Muscle of arm (tissue), 14 donors: Measurements from ENCODE around the gene SERTM1. TPM values are rescaled to one million over a fixed set of nuclear protein-coding genes. Genes with fewer than 3 reads are reported as not detected.

Source experiments
- DNase-seq: peaks from one replicate; pipeline ENCODE4 v3.0.0-alpha.2; 2013
- long read RNA-seq, 11 donors: transcript quantifications; one replicate each; lab custom pipeline, GENCODE V29; 2026
- polyA plus RNA-seq, 12 donors: library from polyadenylated mRNA; unstranded; fragments of 120-200 nt; gene quantifications; one replicate each; pipeline ENCODE4 v1.2.1, GENCODE V29; 2013; ENCODE audit not compliant: insufficient read length in 12 of 12

Gene SERTM1
- 1 to 10 TPM in 1 of 12 donors, under 1 TPM in 9, not detected in 2; 0.16 to 1.3 (median 0.37) TPM for polyA plus RNA-seq
- long read RNA-seq, donor 1, partial matches to known transcripts = 0 of 1 reads
- long read RNA-seq, donor 1, other reads (novel, unspliced or antisense) = 0 of 1 reads
- long read RNA-seq, donor 2 = 0 reads
- long read RNA-seq, donor 3 = 0 reads
- long read RNA-seq, donor 4 = 0 reads
- long read RNA-seq, donor 5 = 0 reads
- long read RNA-seq, donor 6 = 0 reads
- long read RNA-seq, donor 7 = 0 reads
- long read RNA-seq, donor 8, partial matches to known transcripts = 0 of 1 reads
- long read RNA-seq, donor 8, other reads (novel, unspliced or antisense) = 0 of 1 reads
- long read RNA-seq, donor 9 = 0 reads
- long read RNA-seq, donor 10 = 0 reads
- long read RNA-seq, donor 11 = 0 reads

DNA sequence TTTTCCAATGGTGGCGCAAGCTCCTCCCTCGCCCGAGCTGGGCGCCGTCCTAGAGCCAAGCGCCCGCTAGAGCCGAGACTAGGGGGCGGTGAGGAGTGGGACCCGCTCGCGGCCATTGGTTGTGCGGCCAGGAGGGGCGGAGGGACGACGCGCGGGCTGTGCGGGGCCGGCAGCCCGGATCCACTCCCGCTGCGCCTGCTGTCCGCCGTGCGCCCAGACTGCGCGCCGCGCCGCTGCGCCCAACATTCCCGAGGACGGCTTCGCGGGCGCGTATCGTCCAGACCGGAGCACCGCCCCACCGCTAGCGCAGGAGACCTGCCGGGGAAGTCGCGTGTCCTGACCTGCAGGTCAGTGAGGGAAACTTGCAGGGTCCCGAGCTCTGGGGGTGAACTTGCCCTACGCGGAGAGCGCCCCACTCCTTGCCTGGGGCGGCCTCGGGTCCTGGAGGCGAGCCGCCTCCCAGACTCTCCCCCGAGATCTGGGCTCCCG, at the start of gene SERTM1:
Gene SERTM1, plus strand, starts transcription at position 183 of the 489 bp plus-strand sequence. CDS start 21,059 bp downstream, outside the sequence.
- DNase-seq = peak; percentile 11

DNA sequence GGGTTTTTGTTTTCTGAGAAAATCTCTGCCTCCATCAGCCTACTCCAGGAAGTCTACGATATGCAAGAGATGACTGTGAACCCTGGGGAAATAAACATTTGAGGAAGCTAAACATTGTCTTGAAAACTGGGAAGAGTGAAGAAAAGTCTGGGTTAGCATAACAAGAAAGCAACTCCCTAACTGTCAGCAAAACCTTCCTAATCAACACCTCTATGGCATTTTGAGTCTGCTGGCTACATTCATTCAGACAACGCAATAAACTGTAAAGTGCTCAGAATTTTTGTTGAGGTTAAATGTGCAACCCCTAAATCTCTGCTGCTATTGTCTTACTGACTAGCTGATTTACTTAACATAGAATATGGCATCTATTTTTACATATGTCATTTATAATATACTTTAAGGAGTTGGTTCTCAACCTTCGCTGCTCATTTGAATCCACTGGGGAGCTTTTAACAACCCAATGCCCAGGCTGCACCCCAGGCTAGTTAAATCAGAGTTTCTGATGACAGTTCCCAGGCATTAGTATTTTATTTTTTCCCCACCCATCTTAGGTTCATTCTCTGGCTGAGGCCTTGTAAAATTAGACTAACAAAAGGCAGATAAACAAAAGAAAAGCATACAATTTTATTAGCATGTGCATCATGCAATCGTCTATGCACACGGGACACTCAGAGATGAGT, 45.3 kb upstream of the SERTM1 start:
- DNase-seq = no peak

DNA sequence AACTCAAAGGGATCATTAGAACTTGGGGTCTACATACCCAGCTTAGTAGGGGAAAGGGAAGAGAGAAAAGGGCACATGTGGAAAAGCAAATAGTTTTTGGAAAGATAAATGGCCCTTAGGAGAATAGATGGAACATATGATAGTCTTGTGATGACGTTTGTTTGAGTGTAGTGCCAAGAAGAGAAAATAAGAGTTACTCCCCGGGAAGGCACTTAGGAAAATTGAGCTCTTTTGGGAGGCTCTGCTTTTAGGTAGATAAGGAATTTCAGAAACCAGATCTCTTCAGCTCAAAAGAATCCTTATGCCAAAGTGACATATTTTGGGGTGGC, 44.8 kb upstream of the SERTM1 start:
- peak; percentile 29 for DNase-seq

DNA sequence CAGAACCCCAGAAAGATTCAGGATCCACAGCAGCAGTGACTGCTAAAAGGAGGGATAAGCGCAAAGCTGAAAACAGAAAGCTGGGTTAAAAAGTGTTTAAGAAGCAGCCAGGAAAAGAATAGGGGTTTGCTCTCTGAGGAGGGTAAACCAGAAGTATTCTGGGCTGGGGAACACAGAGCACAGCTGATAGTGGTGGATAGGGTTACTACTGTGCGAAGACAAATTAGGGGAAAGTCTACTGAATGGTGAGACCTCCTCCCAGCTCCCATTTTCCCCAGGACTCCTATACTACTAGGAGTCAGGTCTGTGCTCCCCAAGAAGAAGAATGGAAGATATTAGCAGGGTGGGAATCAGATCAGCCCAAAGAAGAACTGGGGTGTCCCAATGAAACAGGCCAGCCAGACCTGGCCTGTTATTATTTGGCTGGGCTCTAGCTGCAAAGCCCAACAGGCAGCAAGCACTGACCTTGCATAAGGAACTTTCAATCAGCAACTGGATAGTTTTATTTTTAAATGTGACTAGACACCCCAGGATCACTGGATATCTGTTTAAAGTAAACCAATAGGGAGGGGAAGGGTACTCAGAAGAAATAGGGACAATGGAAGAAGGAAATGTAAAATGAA, 43.5 kb upstream of the SERTM1 start:
- DNase-seq = peak; percentile 28

DNA sequence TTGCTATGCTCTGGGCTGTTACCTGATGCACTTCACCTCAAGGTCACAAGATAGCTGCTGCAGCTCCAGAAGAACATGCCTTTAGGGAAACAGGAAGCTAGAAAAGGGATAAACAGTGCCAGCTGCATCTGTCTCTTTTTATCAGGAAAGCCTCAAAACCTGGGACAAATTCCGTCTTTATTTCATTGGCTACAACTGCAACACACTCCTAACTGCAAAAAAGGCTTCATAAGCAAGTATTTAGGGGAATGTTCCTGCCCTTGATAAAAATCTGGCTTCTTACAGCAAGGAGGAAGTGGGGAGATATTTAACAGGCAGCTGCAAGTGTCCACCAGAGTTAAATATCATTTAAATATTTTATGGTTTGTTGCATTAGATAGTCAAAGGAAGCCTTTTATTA, 34.2 kb upstream of the SERTM1 start:
- no peak for DNase-seq

DNA sequence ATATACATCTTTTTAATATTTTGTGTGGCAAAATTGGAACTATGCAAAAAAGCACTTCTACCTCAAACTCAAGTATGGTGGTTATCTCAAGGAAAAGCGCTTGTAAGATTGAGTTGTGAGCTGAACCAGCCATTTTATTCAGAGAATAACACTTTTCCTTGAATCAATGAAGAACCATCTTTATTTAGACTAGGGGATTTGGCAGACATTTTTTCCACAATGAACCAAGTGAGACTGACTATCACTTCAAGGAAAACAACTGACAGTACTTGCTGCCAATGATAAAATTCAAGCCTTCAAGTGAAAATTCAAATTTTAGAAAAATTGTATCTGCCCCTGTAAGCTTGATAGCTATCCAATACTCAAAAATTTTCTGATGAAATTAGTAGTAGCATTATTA, 23.2 kb upstream of the SERTM1 start:
- DNase-seq = no peak

DNA sequence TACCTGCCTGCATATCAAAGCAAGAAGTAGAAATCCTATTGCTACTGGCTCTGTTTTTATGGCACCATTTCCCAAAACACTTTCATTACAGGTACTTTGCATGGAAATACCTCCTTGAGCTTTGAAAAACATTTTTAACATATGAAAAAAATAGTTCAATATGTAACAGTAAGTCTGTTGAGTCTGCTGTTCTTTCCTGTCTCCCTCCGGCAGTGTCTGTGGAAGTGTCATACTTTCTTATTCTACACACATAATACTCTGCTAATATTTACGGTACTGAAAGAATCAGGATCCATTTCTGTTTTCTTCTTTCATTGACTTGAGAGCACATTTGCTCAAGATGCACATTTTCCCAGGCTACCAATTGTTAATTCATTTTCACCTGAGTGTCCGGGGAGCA, 8.2 kb upstream of the SERTM1 start:
- no peak for DNase-seq

DNA sequence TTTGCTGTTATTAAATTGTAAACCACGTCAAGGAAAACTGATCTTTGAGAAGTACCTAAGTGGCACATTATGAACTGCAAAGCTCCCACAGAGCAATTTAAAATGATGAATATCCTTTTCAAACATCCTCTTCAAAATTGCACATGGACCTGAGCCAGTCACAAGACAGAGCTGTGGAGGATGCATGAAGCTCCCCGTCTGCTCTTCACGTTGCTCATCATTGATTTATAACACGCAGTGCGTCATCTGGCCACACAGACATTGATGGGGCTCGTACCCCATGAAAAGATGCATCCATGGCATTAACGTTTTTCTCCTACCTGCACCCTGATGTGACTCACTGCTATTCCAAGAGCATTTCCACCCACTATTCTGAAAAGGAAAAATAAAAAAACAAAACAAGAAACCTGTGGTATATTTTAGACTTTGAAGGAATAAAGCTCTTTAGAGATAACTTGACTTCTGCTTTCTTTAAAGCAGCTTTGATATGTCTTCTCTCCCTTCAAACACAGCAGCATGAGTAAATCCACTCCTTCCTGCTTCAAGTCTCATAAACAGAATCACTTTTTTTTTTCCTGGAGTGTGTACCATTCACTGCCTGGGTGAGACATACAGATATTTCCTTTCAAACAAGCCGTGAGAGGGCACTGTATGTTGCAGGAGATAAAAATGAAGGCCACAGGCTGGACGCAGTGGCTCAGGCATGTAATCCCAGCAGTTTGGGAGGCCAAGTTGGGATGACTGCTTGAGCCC, 7.2 kb upstream of the SERTM1 start:
- no peak for DNase-seq

DNA sequence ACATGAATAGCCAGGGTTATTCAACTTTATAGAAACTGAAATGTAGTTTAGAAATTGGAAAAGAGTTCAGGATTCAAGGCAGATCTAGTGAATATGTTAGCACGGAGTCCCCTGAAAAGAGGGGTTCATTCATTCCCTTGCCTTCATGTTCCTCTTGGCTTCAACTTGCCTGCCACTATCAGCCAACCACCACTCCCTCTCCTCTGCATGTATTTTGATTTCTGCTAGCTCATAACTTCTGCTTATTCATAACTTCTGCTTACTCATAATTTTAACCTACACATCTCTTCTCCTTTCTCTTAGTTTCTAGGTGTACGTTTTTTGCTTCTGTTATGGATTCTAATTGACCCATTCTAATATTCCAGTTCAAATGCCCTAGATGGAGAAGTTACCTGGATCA, 5.5 kb upstream of the SERTM1 start:
- DNase-seq = no peak

DNA sequence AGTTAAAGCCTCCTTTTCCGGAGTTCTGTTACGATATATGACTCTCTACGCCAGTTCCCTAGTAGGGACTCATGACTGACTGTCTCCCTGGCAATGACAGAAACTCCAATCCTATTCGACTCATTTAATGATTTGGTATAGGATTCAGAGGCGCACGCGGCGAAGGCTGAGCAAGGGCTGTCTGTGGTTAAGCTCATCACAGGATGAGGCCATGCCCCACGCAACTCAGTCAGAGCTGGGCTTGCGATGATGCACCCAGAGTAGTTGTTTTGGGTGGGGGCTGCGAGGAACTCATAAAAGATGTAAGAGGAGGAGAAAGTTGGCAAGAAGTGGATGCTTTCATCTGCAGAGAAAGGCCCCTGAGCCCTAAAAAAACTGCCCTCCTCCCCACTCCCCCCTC, 468 bp upstream of the SERTM1 start:
- DNase-seq = no peak

DNA sequence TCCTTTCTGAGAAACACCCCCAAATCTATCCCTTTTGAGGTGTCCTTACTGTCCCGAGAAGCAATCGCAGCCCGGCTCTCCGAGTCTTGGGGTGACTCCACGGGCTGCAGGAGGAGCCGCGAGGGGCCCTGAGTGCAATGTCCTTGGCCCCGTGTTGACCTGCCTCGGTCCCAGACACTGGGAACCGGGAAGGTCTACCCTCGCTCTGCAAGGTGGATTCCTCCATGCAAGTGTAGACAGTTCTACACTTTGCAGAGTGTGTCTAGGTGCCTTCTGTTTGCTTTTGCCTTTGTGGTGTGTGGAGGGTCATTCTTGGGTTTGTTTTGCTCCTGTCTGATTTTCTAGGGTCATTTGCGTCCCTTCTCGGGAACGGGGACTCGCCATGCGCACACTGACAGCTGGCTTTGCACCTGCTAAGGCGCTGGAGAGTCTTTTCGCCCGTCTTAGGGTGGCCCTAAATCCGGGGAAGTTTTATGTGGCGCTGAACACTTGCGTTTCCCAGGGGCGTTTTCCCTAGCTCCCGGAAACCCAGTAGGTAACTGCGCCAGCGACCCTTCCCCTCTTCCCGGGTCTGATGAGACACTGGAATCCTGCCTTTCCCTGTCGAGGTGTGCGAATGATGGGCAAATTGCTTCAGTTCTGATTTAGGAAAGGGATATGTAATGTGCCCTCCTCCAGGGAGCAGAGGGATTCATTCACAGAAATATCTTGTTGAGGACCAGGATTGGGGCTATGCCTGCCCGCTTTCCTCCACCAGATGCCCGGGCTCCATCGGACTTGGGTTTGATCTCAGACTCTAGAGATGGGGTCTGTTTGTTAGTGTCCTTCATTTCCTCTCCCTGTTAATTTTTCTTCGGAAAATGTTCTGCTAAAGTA, 755 bp downstream of the SERTM1 start:
- DNase-seq = no peak

DNA sequence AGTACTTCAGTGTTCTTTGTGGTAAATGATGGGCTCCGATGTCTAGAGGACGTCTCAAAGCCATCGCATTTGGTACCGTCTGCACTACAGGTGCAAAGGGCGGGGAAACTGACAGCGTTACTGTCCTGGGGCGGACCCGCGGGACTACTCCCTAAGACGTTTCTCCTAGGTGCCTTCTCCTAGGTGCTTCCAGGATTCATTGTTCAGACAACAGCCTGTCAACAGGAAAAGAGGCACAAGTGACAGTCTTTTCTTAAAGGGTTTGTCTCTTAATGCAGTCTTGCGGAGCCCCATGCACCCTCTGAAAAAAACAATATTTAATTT, 1.4 kb downstream of the SERTM1 start:
- no peak for DNase-seq

DNA sequence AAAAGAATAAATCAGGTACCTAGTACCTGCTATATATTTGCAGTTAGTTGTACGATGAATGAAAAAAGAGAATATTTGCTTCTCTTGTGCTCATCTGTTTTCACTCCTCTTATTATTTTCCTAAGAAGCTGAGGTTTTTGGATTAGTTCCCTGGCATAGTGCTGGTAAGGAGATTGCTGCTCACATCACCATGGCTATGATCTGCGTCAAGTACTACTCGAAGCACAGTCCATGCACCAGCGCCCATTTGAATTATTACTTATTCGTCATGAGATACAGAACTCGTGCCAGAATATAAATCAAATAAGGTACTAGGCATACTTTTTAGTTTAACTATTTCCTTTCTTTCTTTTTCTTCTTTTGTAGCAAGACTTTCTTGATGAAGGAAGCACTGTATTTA, 7.1 kb downstream of the SERTM1 start:
- peak; percentile 54 for DNase-seq

DNA sequence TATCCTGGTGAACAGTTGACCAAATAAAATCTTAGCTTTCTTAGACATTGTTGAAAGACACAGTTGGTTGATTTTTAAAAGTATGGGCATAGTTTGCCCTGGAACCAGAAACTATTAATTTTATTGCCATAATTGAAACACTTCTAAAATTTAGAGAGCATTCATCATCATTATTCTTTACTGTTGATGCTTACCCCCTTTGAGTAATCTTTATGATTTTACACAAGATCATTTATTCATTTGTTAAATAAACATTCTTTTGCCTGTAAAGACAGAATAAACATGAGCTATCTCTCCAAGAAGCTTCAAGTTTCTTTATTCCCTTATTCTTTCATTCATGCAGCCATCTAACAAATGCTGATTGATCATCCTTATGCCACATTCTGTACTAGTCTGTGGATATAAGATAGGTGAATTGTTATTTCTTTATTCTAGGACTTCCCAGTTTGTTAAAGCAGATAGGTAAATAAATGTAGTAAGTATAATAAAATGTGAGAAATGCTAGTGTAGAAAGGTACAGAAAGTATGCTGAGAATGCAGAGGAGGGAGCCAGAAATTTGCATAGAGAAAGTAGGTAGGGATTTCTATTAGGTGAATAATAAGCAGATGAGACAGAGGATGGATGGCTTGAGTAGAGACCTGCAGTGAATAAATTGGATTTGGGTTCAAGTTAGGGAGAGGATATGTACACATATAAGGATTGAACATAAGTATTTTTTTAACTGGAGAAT, 8.2 kb downstream of the SERTM1 start:
- no peak for DNase-seq

DNA sequence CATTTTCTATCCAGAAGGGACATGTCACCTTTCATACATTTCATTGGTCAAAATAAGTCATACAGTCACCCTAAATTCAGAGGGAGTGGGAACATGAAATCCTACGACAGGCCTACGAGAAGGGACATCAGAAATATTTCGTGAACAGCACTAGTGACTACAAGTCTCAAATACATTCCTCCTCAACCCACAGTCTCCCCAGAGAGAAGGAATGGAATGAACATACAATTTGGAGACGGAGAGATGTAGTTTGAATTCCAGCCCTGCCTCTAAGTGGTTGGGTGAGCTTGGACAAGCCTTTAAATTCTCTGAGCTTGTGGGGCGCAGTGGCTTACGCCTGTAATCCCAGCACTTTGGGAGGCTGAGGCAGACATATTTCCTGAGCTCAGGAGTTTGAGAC, 9.9 kb downstream of the SERTM1 start:
- no peak for DNase-seq

DNA sequence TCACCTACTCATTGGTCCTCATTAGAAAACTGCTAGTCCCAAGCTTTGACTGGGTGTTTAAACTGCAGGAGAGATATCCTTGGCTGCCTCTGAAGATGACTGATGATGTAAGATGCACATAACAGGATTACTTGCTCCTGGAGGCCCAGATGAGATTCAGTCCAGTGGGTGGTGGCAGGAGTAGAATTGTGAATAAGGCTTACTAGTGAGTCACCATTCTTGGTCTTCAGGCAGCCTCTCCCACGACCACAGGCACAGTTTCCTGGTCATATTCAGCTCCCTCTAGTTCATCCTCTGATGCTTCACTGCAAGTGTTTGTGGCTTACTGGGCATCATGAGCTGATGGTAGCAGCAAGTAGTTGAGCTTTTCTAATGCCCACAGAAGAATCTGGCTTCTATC, 12.1 kb downstream of the SERTM1 start:
- no peak for DNase-seq

DNA sequence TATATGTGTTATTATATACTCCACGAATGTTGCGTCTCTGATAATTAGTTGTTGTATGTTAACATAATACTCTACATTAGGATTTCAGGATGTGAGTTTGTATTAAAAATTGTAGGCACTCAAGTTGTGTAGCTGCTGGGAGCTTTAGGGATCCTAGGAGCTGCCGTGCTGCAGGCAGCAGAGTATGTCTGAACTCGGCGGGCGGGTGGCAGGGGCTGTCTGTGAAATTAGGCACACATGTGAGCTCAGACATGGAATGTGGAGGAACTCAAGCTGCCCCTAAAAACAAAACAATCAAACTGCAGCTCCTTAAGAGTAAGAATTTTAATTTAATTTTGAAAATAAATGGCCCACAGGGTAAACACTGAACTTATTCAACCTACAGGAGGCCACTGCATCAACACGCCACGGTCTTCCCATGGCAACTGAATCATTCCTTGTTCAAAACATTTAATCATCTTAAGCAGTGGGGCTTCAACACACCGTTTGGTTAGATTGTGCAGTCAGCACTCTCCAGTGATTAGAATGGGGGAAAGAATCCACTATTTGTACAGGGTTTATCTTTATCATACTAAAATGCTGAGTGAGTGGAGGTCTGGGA, 22.7 kb downstream of the SERTM1 start:
- DNase-seq = no peak

DNA sequence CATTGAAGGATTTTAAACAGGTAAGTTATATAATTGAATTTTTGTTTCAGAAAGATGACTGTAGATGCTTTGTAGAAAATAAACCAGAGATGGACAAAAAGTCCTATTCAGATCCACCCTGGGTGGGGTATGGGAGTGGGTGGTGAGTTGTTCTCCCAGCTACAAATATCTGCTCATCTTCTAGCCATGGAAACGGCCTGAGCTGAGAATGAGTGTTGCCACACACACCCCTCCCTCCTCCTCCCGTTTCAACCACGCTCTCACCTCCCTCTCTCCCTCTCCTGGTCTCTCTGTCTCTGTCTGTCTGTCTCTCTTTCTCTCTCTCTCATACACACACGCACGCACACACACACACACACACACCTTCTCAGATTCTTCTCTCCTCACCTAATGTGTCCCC, 26.4 kb downstream of the SERTM1 start:
- no peak for DNase-seq

DNA sequence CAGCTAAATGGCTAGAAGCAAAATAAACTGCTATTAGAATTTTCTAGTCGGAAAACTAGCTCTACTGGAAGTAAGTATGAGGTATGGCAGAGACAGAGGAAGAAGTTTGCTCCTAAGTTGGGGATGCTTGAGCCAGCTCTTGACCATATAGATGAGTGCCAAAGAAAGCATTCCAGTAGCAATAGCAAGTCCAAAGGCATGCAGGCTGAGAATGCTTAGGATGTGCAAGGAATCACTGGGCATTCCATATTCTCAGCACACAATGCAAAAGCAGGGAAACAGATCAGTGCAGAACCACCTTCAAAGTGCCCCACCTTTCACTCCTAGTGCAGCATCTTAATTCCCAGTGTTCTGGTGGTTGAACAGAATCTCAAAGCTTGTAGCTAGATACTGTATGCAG, 32.9 kb downstream of the SERTM1 start:
- DNase-seq = no peak
